ENCODE measurements around the gene SLC2A13.
A peak's percentile ranks its signal among the peaks of the same experiment; 100 is the strongest.

Gene SLC2A13

DNA sequence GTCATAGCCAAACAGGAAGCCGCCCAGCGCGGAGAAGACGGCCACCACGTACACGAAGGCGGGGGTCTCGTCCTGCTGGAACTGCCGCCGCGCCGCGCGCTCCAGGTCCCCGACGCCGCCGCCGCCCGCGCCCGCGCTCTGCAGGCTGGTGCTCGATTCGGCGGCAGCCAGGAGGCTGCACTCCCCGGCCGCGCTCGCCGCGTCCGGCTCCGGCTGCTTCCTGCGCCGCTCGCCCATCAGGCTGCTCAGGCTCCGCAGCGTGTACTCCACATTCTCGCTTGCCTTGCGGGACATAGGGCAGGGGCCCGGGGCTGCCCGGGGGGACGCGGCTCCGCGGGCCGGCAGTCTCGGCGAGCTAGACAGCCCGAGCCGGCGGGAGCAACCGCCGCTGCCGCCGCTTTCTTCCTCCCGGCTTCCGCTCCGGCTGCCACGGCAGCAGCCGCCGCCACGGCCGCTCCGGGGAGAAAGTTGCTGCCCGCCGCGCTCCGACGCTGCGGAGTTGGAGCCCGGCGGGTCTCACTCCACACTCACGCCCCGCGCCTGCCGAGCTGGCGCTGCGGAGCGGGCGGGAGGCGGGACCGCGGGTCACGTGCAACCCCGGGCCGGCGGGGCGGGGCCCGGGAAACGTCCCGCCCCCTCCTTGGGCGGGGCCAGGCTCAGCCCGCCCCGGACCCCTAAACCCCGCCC, at the start of gene SLC2A13:
TSS of gene SLC2A13 (minus strand) at position 567 of the 687 bp plus-strand sequence. CDS start at position 294, 273 bp downstream.
- peak; percentile 78 for DNase-seq (ENCODE audit: low spot score)

DNA sequence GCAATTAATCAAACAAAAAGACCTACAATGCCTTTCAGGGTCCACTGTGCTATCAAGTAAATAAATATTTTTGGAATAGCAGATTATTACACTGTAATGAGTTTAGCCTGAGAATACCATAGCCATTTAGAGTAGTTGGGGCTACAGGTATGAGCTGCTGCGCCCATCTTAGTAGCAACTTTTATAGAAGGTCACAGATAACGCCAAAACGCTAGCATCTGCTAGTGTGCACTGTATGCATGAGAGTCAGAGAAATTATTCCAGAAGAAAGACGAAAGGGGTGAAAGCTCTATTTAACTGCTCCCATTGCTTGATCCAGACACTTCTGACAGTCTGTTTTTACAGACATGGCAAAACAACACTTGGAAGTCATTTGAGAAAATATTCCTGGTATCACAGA, 48.5 kb upstream of the SLC2A13 start:
- DNase-seq (ENCODE audit: low spot score): no peak

- DNase-seq (ENCODE audit: low spot score): no peak
Observed at GRCh38 chr12:40153432-40153831, 47.6 kb upstream of the SLC2A13 start.

DNA sequence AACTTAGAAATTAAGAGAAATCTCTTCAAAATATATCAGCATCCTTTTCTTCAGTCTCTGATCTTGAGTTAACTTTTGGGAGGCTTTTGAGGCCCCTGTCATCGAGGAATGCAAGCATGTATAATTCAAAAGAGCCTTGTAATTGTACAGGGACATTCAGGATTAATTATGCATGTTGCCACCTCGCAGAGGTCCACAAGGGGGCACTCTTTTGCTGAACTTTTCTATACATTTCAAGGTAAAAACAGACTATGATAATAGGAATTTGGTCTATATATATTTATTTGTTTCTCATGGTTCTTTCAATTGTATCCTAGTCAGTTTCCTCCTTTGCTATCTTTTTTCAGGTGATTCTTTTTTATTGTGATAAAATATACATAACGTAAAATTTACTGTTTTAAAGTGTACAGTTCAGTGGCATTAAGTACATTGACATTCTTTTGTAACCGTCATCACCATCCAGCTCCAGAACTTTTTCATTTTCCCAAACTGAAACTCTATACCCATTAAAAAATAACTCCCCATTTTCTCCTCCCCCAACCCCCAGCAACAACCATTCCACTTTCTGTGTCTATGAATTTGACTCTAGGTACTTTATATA, 47.0 kb upstream of the SLC2A13 start:
- no peak for DNase-seq (ENCODE audit: low spot score)

GRCh38 chr12:40149673-40150260, 43.9 kb upstream of the SLC2A13 start:
- no peak for DNase-seq (ENCODE audit: low spot score)

DNA sequence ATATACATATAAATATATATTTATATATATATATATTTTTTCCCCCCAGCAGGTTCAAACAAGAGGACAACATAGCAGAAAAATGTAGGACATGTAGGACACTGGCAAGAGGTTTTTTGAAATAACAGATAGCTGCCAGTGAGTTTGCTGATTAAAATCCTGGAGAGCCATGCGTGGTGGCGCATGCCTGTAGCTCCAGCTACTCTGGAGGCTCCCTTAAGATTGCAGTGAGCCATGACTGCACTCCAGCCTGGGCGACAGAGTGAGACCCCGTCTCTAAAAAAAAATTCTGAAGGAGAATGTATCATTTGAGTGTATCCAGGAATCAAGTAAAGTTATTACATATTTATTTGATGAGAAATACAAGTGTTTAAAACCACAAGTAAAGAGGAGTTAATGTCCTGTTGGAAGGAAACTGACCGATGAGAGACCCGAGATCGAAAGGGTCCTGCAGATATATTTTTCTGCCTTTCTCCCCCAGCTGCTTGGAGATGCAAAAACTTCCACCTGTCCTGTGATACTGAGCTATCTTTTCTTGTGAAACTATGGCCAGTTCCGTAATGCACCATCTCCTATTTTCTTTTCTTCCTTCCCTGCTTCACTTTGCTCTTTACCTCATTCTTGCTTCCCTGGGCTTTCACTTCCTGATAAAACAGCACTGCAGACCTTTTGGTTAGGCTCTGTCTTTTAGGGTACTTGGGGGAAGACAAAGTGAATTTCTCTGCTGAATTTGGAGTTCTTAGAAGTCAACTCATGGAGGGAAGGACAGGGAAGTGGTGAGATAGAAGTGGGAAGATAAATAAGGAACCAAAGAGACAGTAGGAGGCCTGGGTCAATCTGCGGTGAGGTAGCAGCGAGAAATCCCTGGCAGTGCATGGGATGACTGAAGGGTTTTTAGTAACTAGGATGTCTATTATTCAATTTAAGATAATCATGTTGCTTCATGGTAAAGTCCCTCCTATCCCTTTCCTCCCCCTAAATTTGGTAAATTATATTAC, 41.2 kb upstream of the SLC2A13 start:
- DNase-seq (ENCODE audit: low spot score): no peak

GRCh38 chr12:40145896-40146295, 40.0 kb upstream of the SLC2A13 start:
- DNase-seq (ENCODE audit: low spot score): no peak

DNA sequence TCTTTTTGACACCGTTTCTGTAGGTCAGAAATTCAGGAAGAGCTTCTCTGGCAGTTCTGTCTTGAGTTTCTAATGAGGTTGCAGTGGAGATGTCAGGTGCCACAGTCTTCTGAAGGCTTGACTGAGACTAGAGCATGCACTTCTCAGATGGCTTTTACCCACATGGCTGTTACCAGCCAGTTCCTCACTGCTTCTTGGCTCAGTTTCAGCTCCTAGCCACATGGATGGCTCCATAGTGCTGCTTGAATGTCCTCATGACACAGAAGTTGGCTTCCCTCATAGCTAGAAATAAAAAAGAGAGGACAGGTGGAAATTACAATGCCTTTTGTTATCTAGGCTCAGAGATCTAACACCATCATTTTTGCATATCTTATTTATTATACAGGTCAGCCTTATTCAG, 38.1 kb upstream of the SLC2A13 start:
- DNase-seq (ENCODE audit: low spot score): no peak

- DNase-seq (ENCODE audit: low spot score): no peak
Observed at GRCh38 chr12:40142001-40142744, 36.3 kb upstream of the SLC2A13 start.

GRCh38 chr12:40138526-40138925, 32.6 kb upstream of the SLC2A13 start:
- no peak for DNase-seq (ENCODE audit: low spot score)

GRCh38 chr12:40137252-40137651, 31.4 kb upstream of the SLC2A13 start:
- no peak for DNase-seq (ENCODE audit: low spot score)

DNA sequence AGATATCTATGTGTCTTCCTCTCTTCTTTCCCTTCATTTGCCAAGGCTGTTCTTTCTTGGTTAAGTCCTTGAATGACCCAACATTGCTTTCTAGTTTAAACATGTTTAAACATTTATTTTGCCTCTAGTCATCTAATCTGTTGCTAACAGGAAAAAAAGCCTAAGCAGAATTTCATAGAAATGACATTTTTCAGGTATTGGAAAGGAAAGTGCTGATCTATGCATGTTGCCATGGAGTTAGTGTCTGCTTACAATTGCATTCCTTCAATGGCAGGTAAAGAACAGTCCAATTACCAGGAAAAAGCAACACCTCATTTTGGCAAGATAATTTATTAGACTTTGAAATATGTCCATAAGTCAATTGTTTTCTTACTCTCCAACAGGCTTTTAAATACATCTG, 21.5 kb upstream of the SLC2A13 start:
- no peak for DNase-seq (ENCODE audit: low spot score)

- no peak for DNase-seq (ENCODE audit: low spot score)
Observed at GRCh38 chr12:40123496-40123895, 17.6 kb upstream of the SLC2A13 start.

- DNase-seq (ENCODE audit: low spot score): no peak
Observed at GRCh38 chr12:40122842-40123241, 17.0 kb upstream of the SLC2A13 start.

DNA sequence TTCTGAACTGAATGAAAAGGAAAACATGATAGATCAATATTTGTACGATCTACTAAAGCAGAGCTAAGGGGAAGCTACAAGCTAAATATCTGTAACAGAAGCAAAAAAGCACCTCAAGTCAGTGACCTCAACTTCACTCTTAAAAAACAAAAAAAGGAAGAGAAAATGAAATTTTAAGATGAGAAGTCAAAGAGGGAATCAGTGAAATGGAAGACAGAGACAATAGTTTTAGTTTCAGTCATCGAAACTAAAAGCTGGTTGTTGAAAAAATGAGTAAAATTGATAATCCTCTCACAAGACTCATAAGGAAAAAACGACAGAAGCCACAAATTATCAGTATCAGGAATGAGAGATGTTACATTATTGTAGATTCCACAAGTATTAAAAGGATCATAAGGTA, 11.9 kb upstream of the SLC2A13 start:
- no peak for DNase-seq (ENCODE audit: low spot score)

- no peak for DNase-seq (ENCODE audit: low spot score)
Observed at GRCh38 chr12:40110586-40110985, 4.7 kb upstream of the SLC2A13 start.

GRCh38 chr12:40107803-40108620, 2.1 kb upstream of the SLC2A13 start:
- DNase-seq (ENCODE audit: low spot score): no peak

GRCh38 chr12:40107098-40107802, 1.4 kb upstream of the SLC2A13 start:
- peak; percentile 74 for DNase-seq (ENCODE audit: low spot score)

DNA sequence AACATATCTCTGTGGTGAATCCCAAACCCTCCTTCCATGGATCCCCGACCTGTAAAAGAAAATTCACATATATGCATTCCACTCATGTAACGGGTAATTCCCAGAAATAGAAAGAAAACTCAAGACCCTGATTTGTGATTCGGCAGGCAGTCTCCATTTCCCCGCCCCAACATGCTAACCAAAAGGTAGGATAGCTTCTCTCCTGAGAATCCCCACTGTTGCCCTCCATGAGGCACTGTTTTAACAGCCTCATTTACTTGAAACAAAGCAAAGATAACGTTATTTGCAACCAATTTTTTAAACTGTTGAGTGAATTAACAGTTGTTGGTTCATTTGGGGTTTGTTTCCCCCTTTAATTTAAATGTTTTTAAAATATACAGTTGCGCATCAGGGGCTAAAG, 774 bp upstream of the SLC2A13 start:
- DNase-seq (ENCODE audit: low spot score): no peak

DNA sequence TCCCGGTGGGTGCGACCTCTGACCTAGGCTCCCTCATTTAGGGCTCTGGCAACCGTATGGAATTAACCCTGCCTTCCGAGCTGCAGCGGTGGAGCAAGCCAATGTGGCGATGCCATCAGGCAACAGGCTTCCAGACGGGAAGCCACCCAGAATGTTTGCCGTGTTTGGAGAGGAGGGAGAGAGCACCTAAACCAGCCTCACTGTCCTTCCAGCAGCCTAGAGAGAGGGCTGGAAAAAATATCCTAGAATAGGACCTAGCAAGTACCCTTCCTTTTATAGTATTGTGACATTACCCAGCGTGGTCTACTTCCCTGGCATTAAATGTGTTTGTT, 287 bp upstream of the SLC2A13 start:
- no peak for DNase-seq (ENCODE audit: low spot score)

DNA sequence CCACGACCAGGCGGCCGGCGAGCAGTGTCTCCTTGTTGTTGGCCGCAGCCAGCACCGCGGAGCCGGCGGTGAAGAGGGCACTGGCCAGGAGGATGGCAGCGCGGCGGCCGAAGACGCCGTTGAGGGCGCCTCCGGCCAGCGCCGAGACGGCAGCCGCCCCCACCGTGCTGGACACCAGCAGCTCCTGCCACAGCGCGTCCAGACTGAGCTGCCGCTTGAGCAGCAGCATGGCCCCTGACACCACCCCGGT, 691 bp downstream of the SLC2A13 start:
- peak; percentile 9 for DNase-seq (ENCODE audit: low spot score)
